Fibroblast of lung (primary cell): ENCODE results near the gene LRIT1.

Experiments
- CTCF ChIP-seq, 2 donors: IDR thresholded peaks in 1 of 2; conservative IDR thresholded peaks in 1 of 2; 1 replicate in 1 of 2; 2 replicates in 1 of 2; pipeline ENCODE4 v1.5.1; 2011 to 2012; ENCODE audit warnings: low read length in 2 of 2, control low read depth in 1 of 2, inconsistent platforms in 1 of 2, low read depth in 1 of 2, mild to moderate bottlenecking in 1 of 2
- EZH2 ChIP-seq: IDR thresholded peaks from 2 replicates; pipeline ENCODE4 v1.5.1; 2012; ENCODE audit warnings: low read length, control low read depth, mild to moderate bottlenecking; ENCODE audit errors: missing control alignments

- no peak for TF ChIP-seq CTCF (conservative IDR thresholded peaks at IDR 0.05 in 1 of 2, IDR thresholded peaks at IDR 0.05 in 1 of 2; ENCODE audit: low read depth in 1 of 2, low read length in 2 of 2)
- no peak for TF ChIP-seq EZH2
Observed at GRCh38 chr10:84241185-84241790, at the start of gene LRIT1.
